HepG2 (cell line): Measurements from ENCODE around the gene RCC1. TPM values are rescaled to one million over a fixed set of nuclear protein-coding genes. Genes with fewer than 3 reads are reported as not detected.
A peak's percentile ranks its signal among the peaks of the same experiment; 100 is the strongest.

Experiments used
- BATF2 ChIP-seq: sonication (generic); formaldehyde crosslinking; IDR thresholded peaks from 2 replicates; pipeline ENCODE4 v1.8.0; 2022; ENCODE audit warnings: mild to moderate bottlenecking, missing genetic modification reagents, moderate library complexity
- CCDC6 ChIP-seq: sonication (generic); formaldehyde crosslinking; IDR thresholded peaks from 2 replicates; pipeline ENCODE4 v1.8.1; 2022; ENCODE audit warnings: mild to moderate bottlenecking, missing genetic modification reagents, moderate library complexity
- JUND ChIP-seq: sonication (generic); formaldehyde crosslinking; IDR thresholded peaks from 2 replicates; pipeline ENCODE4 v1.8.0; 2022; ENCODE audit warnings: mild to moderate bottlenecking, missing genetic modification reagents
- KMT2B ChIP-seq: IDR thresholded peaks from 2 replicates; pipeline ENCODE4 v1.6.1; 2016; ENCODE audit warnings: missing genetic modification reagents, missing compliant biosample characterization
- PAF1 ChIP-seq: IDR thresholded peaks from 2 replicates; pipeline ENCODE4 v1.6.1; 2016; ENCODE audit warnings: missing genetic modification reagents, missing compliant biosample characterization
- PITX1 ChIP-seq: sonication (generic); formaldehyde crosslinking; IDR thresholded peaks from 2 replicates; pipeline ENCODE4 v1.5.1; 2020; ENCODE audit warnings: mild to moderate bottlenecking, missing genetic modification reagents
- PPARG ChIP-seq: conservative IDR thresholded peaks from 2 replicates; pipeline ENCODE4 v1.6.1; 2016; ENCODE audit warnings: missing biosample characterization, missing genetic modification reagents
- RXRA ChIP-seq: sonication (generic); formaldehyde crosslinking; IDR thresholded peaks from 2 replicates; pipeline ENCODE4 v1.5.1; 2020; ENCODE audit warnings: missing genetic modification reagents
- SMAD1 ChIP-seq: sonication (generic); formaldehyde crosslinking; IDR thresholded peaks from 2 replicates; pipeline ENCODE4 v1.4.0; 2020; ENCODE audit warnings: missing genetic modification reagents, low read depth, mild to moderate bottlenecking, borderline replicate concordance
- SNAPC4 ChIP-seq: sonication (generic); formaldehyde crosslinking; IDR thresholded peaks from 2 replicates; pipeline ENCODE4 v1.4.0; 2020; ENCODE audit warnings: mild to moderate bottlenecking, missing genetic modification reagents
- ZNF326 ChIP-seq: sonication (generic); formaldehyde crosslinking; IDR thresholded peaks from 2 replicates; pipeline ENCODE4 v1.4.0; 2020; ENCODE audit warnings: missing genetic modification reagents, borderline replicate concordance
- ZNF34 ChIP-seq: sonication (generic); formaldehyde crosslinking; IDR thresholded peaks from 2 replicates; pipeline ENCODE4 v1.4.0; 2020; ENCODE audit warnings: mild to moderate bottlenecking, missing genetic modification reagents, borderline replicate concordance
- ZNF766 ChIP-seq: sonication (generic); formaldehyde crosslinking; IDR thresholded peaks from 2 replicates; pipeline ENCODE4 v1.5.0; 2020; ENCODE audit warnings: missing genetic modification reagents, borderline replicate concordance
- ZNF775 ChIP-seq: sonication (generic); formaldehyde crosslinking; IDR thresholded peaks from 2 replicates; pipeline ENCODE4 v1.4.0; 2020; ENCODE audit warnings: missing genetic modification reagents, mild to moderate bottlenecking, moderate library complexity, borderline replicate concordance
- ZNF782 ChIP-seq: sonication (generic); formaldehyde crosslinking; IDR thresholded peaks from 2 replicates; pipeline ENCODE4 v1.4.0; 2020; ENCODE audit warnings: missing genetic modification reagents, mild to moderate bottlenecking, borderline replicate concordance
- ZNF83 ChIP-seq: sonication (generic); formaldehyde crosslinking; IDR thresholded peaks from 2 replicates; pipeline ENCODE4 v1.4.0; 2020; ENCODE audit warnings: missing genetic modification reagents, mild to moderate bottlenecking, borderline replicate concordance
- polyA plus RNA-seq, 8 experiments: library from polyadenylated mRNA; depleted of rRNA in 3 of 8; stranded (reverse) in 7 of 8; unstranded in 1 of 8; fragments of >200 nt; fragmentation: Illumina TruSeq in 4 of 8; extraction: Trizol in 4 of 8; gene quantifications; 2 replicates each; pipeline versions ENCODE4 v1.2.1 to v1.2.3, GENCODE V29; 2011 to 2016; ENCODE audit warnings: low read depth in 4 of 8, missing spikeins in 1 of 8, mixed read lengths in 1 of 8; ENCODE audit not compliant: insufficient read depth in 1 of 8
- total RNA-seq, 5 experiments: library from RNA; depleted of rRNA; stranded (reverse); fragments of >200 nt; fragmentation: Illumina TruSeq; extraction: Trizol; gene quantifications; 2 replicates each; pipeline ENCODE4 v1.2.3, GENCODE V29; 2016; ENCODE audit warnings: low read depth in 1 of 5

The RCC1 gene
- total and polyA plus RNA-seq, 2 of the 13 experiments (the other 11 are each of a cell fraction or from before 2014, with no cell fraction given) = 47.2 to 80.8 TPM

GRCh38 chr1:28509705-28510272, 3.9 kb downstream of the RCC1 start (continued):
- peak; percentile 42; the same call in 1 of the 2 replicates for TF ChIP-seq ZNF326 (CRISPR knock-in tag)
- TF ChIP-seq CCDC6 (CRISPR knock-in tag) = peak; percentile 76; the same call in 1 of the 2 replicates
- 0 out of 2 replicates have a peak, but pooled peaks have one; percentile 20 for TF ChIP-seq JUND (CRISPR knock-in tag)
- peak; percentile 26; the same call in 1 of the 2 replicates for TF ChIP-seq KMT2B (CRISPR knock-in tag)
- TF ChIP-seq SNAPC4 = no peak
- no peak for TF ChIP-seq ZNF83 (CRISPR knock-in tag)
- TF ChIP-seq ZNF782 = peak; percentile 65; the same call in 1 of the 2 replicates
- TF ChIP-seq ZNF34 (CRISPR knock-in tag) = 0 out of 2 replicates have a peak, but pooled peaks have one; percentile 59
- TF ChIP-seq PAF1 (CRISPR knock-in tag) = peak; percentile 99
- 0 out of 2 replicates have a peak, but pooled peaks have one; percentile 1 for TF ChIP-seq PPARG (CRISPR knock-in tag)
- TF ChIP-seq ZNF775 (CRISPR knock-in tag) = no peak
- 0 out of 2 replicates have a peak, but pooled peaks have one; percentile 19 for TF ChIP-seq RXRA (CRISPR knock-in tag)
- TF ChIP-seq ZNF766 (CRISPR knock-in tag) = 0 out of 2 replicates have a peak, but pooled peaks have one; percentile 12
- no peak for TF ChIP-seq BATF2 (CRISPR knock-in tag)
- no peak for TF ChIP-seq SMAD1 (CRISPR knock-in tag)
- 0 out of 2 replicates have a peak, but pooled peaks have one; percentile 21 for TF ChIP-seq PITX1 (CRISPR knock-in tag)
